ENCODE measurements around the gene SLC7A14. TPM values are rescaled to one million over a fixed set of nuclear protein-coding genes. Genes with fewer than 3 reads are reported as not detected.

The SLC7A14 gene
- total RNA-seq, 4 donors from 2014 or later, result not detected

DNA sequence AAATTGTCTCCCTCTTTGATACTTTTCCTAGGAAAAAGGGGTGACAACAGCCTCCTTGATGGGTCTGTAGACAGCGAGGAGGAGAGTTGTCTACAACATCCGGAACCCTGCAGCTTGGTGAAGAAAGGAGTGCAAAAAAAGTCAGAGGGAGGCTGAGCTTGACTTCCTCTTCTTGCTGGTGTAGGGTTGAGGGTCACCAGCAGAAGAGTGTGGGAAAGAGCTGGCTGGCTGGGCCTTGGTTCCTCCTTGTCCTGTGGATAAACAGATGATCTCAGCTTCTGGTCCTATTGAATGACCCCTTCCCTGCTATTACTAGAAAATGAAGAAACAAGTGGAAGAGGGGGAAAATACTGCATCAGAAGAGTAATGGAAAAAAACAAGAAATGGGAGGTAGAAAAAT, 20.4 kb downstream of the SLC7A14 start:
- TF ChIP-seq, protein P1, sequence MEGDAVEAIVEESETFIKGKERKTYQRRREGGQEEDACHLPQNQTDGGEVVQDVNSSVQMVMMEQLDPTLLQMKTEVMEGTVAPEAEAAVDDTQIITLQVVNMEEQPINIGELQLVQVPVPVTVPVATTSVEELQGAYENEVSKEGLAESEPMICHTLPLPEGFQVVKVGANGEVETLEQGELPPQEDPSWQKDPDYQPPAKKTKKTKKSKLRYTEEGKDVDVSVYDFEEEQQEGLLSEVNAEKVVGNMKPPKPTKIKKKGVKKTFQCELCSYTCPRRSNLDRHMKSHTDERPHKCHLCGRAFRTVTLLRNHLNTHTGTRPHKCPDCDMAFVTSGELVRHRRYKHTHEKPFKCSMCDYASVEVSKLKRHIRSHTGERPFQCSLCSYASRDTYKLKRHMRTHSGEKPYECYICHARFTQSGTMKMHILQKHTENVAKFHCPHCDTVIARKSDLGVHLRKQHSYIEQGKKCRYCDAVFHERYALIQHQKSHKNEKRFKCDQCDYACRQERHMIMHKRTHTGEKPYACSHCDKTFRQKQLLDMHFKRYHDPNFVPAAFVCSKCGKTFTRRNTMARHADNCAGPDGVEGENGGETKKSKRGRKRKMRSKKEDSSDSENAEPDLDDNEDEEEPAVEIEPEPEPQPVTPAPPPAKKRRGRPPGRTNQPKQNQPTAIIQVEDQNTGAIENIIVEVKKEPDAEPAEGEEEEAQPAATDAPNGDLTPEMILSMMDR (IDR thresholded peaks at IDR 0.05), result no peak
- no peak for TF ChIP-seq POLR2A (IDR thresholded peaks at IDR 0.05)
- intact Hi-C loops (cut with DNase I; ENCODE audit: low total_unique reads), result no loop called here
- 91 to 95% methylated on average over 2 of the region's 2 CpGs for WGBS, 2 donors
- no peak for DNase-seq (ENCODE audit: low spot score in 2 of 2)
- no peak overlapping the region for H3K4me3 ChIP-seq (ENCODE audit: low read depth, poor library complexity, severe bottlenecking)

DNA sequence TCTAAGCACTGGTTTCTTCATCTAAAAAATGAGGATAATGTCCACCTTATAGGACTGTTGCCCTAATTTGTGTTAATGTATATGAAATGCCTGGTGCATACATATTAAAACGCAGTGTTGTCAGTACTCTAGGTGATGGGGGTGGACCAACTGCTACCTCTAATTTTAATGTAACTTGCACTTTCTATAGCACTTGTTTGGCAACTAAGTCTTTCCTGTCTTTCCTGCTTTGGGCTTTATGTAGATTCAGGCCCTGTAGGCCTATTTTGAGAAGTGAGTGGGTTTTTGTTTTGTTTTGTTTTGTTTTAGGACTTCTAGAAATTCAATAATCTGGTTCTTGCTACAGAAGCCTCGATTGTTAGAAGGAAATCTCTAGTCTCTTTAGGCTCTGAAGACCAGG, 21.2 kb downstream of the SLC7A14 start:
- WGBS, 2 donors, result 66 to 75% methylated on average over 2 of the region's 2 CpGs
- intact Hi-C loops (cut with DNase I; ENCODE audit: low total_unique reads), result no loop called here
- DNase-seq (ENCODE audit: low spot score in 2 of 2), result no peak
- no peak overlapping the region for H3K4me3 ChIP-seq (ENCODE audit: low read depth, poor library complexity, severe bottlenecking)
- TF ChIP-seq, protein P1 (IDR thresholded peaks at IDR 0.05), result no peak
- TF ChIP-seq POLR2A (IDR thresholded peaks at IDR 0.05), result no peak

DNA sequence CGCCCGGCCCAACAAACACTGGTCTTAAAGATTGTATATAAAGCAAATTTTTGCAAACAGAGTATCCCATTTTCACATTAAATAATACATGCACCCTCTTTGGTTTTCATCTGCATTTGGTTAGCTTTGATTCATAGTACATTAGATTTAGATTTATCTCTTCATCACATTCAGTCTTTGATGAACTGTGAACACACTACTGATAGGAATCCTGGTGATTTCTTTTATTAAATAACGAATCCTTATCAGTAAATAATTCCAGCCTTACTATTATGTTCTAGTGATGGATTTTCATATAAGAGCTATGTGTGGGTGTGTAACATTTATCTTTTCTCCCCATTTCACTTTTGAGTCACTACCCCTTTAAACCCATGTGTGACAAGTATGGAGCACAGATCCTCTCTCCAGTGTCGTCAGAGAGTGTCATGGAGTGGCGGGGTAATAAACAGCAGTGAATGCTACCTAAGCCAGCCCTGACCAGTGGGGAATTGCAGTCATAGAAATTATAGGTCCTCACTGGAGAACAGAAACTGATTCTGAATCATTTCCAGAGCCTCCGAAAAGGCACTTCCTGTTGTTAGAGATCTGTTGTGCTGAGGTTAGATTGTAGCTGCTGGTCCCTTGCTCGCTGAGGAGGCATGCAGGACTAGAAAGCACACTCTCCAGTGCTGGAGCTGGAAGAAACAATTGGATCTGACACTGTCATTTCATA, 22.0 kb downstream of the SLC7A14 start:
- intact Hi-C loops (cut with DNase I; ENCODE audit: low total_unique reads), result no loop called here
- 60 to 69% methylated on average over 7 of the region's 7 CpGs for WGBS, 2 donors
- H3K4me3 ChIP-seq (ENCODE audit: low read depth, poor library complexity, severe bottlenecking), result no peak overlapping the region
- DNase-seq (ENCODE audit: low spot score in 2 of 2), result no peak
- TF ChIP-seq POLR2A (IDR thresholded peaks at IDR 0.05), result no peak
- TF ChIP-seq, protein P1 (IDR thresholded peaks at IDR 0.05), result no peak

DNA sequence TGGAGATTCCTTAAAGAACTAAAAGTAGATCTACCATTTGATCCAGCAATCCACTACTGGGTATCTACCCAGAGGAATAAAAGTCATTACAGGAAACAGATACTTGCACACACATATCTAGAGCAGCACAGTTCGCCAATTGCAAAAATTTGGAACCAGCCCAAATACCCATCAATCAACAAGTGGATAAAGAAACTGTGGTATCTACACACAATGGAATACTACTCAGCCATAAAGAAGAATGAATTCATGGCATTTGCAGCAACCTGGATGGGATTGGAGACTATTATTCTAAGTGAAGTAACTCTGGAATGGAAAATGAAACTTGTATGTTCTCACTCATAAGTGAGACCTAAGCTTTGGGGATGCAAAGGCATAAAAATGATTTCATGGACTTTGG, 23.8 kb downstream of the SLC7A14 start:
- DNase-seq (ENCODE audit: low spot score in 2 of 2), result no peak
- WGBS, 2 donors, result 76 to 77% methylated on average over 1 of the region's 1 CpG
- no peak overlapping the region for H3K4me3 ChIP-seq (ENCODE audit: low read depth, poor library complexity, severe bottlenecking)
- TF ChIP-seq, protein P1 (IDR thresholded peaks at IDR 0.05), result no peak
- TF ChIP-seq POLR2A (IDR thresholded peaks at IDR 0.05), result no peak
- intact Hi-C loops (cut with DNase I; ENCODE audit: low total_unique reads), result no loop called here

DNA sequence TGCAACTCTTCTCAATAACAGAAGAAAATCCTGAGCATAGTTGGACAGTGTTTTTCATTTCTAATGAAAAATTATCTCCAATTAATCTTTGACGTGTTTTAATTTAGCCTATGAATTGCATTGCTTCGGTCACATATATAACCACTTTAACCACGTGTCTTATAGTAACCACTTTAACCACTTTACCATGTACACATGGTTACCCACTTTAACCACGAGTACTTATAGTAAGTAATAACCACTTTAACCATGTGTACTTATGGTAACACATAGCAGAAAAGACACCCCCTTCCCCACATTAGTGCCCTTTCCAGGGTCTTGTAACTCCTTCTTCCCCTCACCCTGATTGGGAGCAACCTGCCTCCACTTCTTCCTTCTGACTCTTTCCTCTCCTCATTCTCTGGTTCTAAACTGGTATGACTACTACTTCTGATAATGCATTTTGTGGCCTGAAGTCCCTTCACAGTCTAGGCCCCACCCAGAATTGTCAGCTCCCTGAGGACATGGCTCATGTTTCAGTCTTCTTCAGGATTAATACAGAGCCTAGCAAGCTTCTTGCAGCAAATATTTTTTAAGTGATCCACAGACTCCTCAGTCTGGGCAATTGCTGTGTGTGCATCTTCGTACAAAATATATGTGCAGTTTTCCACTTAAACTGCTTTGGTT, 25.0 kb downstream of the SLC7A14 start:
- DNase-seq (ENCODE audit: low spot score in 2 of 2), result no peak
- no peak for TF ChIP-seq POLR2A (IDR thresholded peaks at IDR 0.05)
- TF ChIP-seq, protein P1 (IDR thresholded peaks at IDR 0.05), result no peak
- no peak overlapping the region for H3K4me3 ChIP-seq (ENCODE audit: low read depth, poor library complexity, severe bottlenecking)
- WGBS, 2 donors, result 83 to 90% methylated on average over 5 of the region's 5 CpGs
- intact Hi-C loops (cut with DNase I; ENCODE audit: low total_unique reads), result no loop called here
